ENCODE data around the gene ACER3. TPM values are rescaled to one million over a fixed set of nuclear protein-coding genes. Genes with fewer than 3 reads are reported as not detected.

Gene ACER3
- total RNA-seq, 2 donors from 2014 or later: 7.0 to 24.7 TPM

DNA sequence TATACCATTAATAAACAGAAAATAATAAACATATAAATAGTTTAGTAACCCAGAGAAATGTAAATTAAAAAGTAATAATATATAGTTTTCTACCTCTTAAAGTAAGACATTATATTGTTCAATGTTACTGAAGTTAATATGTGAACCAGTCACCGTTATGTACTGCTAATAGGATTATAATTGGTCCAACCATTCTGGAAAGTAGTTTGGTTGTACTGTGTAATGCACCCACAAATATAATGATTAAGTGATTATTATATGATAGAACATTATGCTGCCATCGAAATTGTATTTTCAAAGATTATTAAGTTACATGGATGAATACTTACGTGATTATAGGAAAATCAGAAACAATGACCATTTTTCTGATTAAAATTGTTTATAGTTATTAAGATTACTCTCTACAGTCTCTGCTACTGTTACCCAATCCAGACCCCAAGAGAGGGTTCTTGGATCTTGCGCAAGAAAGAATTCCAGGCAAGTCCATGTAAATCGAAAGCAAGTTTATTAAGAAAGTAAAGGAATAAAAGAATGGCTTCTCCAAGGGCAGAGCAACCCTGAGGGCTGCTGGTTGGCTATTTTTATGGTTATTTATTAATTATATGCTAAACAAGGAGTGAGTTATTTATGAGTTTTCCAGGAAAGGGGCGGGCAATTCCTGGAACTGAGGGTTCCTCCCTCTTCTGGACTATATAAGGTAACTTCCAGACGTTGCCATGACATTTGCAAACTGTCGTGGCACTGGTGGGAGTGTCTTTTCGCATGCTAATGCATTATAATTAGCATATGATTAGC is 50.1 kb downstream of the ACER3 start:
- H3K4me3 ChIP-seq: no peak overlapping the region
- no peak for ATAC-seq (ENCODE audit: insufficient number of reproducible peaks, low FRiP score, low read depth)

DNA sequence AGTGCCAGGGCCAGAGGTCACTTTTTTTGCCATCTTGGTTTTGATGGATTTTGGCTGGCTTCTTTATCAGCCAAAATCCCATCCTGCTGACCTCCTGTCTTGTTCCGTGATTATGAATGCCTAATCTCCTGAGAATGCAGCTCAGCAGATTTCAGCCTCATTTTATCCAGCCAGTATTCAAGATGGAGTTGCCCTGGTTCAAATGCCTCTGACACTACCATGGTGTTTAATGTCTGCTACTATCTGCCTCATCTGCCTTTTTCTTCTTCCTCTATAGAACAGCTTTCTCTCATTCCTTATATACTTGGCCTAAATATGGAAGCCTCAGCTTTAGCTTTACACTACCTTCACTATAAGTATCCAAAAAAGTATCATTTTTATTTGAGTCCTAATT is 50.7 kb downstream of the ACER3 start:
- Histone ChIP-seq H3K27ac (no peak overlapping the region), H3K36me3 (no peaks in the 10 kb centered on the region), H3K27me3 (replicated peaks; ENCODE audit: insufficient read depth) (no peaks in the 10 kb centered on the region), H3K9me3 (no peaks in the 10 kb centered on the region), H3K4me3 (no peak overlapping the region), H3K4me1 (ENCODE audit: control insufficient read depth in 1 of 2, low read depth in 2 of 2) (no peaks in the 10 kb centered on the region)
- TF ChIP-seq, protein P1, sequence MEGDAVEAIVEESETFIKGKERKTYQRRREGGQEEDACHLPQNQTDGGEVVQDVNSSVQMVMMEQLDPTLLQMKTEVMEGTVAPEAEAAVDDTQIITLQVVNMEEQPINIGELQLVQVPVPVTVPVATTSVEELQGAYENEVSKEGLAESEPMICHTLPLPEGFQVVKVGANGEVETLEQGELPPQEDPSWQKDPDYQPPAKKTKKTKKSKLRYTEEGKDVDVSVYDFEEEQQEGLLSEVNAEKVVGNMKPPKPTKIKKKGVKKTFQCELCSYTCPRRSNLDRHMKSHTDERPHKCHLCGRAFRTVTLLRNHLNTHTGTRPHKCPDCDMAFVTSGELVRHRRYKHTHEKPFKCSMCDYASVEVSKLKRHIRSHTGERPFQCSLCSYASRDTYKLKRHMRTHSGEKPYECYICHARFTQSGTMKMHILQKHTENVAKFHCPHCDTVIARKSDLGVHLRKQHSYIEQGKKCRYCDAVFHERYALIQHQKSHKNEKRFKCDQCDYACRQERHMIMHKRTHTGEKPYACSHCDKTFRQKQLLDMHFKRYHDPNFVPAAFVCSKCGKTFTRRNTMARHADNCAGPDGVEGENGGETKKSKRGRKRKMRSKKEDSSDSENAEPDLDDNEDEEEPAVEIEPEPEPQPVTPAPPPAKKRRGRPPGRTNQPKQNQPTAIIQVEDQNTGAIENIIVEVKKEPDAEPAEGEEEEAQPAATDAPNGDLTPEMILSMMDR (IDR thresholded peaks at IDR 0.05): no peak
- no peak for ATAC-seq (ENCODE audit: insufficient number of reproducible peaks, low FRiP score, low read depth)
- DNase-seq (ENCODE audit: low spot score): no peak

More for the DNA sequence above, 50.1 kb downstream of the ACER3 start:
- no peaks in the 10 kb centered on the region for H3K9me3 ChIP-seq
- no peaks in the 10 kb centered on the region for H3K4me1 ChIP-seq (ENCODE audit: control insufficient read depth in 1 of 2, low read depth in 2 of 2)
- TF ChIP-seq, protein P1 (IDR thresholded peaks at IDR 0.05): no peak
- no peak overlapping the region for H3K27ac ChIP-seq
- DNase-seq (ENCODE audit: low spot score): no peak
- H3K36me3 ChIP-seq: no peaks in the 10 kb centered on the region
- H3K27me3 ChIP-seq (replicated peaks; ENCODE audit: insufficient read depth): no peaks in the 10 kb centered on the region

DNA sequence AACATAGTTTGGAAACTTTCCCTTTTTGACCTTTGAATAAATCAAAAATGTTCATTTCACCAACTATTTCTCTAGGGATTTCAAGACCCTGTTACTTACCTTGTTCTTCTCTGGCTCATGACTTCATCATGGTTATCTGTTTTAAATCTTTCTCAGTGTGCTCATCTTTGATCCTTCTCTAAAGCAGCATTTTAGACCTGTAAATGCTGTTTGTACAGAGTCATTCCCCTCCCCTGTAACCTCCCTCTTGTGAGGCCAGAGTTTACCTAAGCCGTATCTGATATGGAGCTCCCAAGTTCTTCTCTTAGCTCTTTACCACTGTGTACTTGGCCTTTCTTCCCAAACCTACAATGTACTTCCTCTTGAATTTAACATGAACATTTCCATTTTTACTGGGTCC is 56.0 kb downstream of the ACER3 start:
- no peaks in the 10 kb centered on the region for H3K36me3 ChIP-seq

DNA sequence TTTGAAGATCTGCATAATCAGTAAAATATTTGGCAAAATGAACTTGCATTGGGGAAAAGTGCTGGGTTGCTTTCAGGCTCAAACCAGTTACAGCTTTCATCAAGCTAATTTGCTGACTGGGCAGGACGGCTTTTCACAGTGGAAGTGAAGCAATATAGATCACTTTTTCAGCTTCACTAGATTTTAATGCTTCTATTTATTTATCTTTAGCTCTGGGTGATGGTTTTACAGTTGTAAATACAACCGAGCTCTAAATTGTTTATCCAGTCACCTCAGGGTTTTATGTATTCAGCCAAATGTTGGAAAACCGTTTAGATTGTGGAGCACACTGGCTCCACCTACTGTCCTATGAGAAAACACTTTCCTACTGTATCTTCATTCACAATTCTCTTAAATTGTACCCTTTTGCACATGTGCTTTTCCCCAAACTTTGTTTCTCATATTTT is 58.2 kb downstream of the ACER3 start:
- TF ChIP-seq, protein P1 (IDR thresholded peaks at IDR 0.05): peak; percentile 57
- Histone ChIP-seq H3K27ac (no peak overlapping the region), H3K27me3 (replicated peaks; ENCODE audit: insufficient read depth) (no peaks in the 10 kb centered on the region), H3K4me1 (ENCODE audit: control insufficient read depth in 1 of 2, low read depth in 2 of 2) (peaks cover 0 to 4% of the 10 kb centered on the region in 2 donors), H3K9me3 (no peaks in the 10 kb centered on the region), H3K4me3 (peak overlapping the region; percentile 18), H3K36me3 (no peaks in the 10 kb centered on the region)
- DNase-seq (ENCODE audit: low spot score): no peak
- ATAC-seq (ENCODE audit: insufficient number of reproducible peaks, low FRiP score, low read depth): peak; percentile 63

More for the DNA sequence above, 56.0 kb downstream of the ACER3 start:
- TF ChIP-seq, protein P1 (IDR thresholded peaks at IDR 0.05): no peak
- ATAC-seq (ENCODE audit: insufficient number of reproducible peaks, low FRiP score, low read depth) (no peak), DNase-seq (ENCODE audit: low spot score) (no peak)
- Histone ChIP-seq H3K9me3 (no peaks in the 10 kb centered on the region), H3K27ac (no peak overlapping the region), H3K4me3 (no peak overlapping the region), H3K27me3 (replicated peaks; ENCODE audit: insufficient read depth) (no peaks in the 10 kb centered on the region), H3K4me1 (ENCODE audit: control insufficient read depth in 1 of 2, low read depth in 2 of 2) (peaks cover 0 to 4% of the 10 kb centered on the region in 2 donors)

DNA sequence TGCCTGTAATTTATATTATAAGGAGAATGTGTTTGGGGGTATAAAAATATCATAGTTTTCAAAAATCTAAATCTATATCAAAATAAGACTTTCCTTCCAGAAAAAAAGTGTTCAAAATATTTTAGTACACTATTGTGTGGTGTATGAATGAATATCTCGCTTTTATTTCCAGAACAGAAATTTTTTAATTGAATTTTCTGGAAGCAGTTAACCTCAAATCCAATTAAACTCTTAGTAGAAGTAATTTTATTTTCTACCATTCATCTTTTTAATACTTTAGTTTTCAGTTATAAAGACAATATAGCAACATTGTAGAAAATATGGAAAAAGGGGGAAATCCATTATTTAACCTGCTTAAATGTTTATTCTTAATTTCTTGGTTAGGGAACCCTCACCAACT is 58.7 kb downstream of the ACER3 start:
- Histone ChIP-seq H3K27me3 (replicated peaks; ENCODE audit: insufficient read depth) (no peaks in the 10 kb centered on the region), H3K4me1 (ENCODE audit: control insufficient read depth in 1 of 2, low read depth in 2 of 2) (peaks cover 0 to 4% of the 10 kb centered on the region in 2 donors), H3K27ac (no peak overlapping the region), H3K4me3 (no peak overlapping the region), H3K36me3 (no peaks in the 10 kb centered on the region), H3K9me3 (no peaks in the 10 kb centered on the region)
- TF ChIP-seq, protein P1 (IDR thresholded peaks at IDR 0.05): no peak
- DNase-seq (ENCODE audit: low spot score) (no peak), ATAC-seq (ENCODE audit: insufficient number of reproducible peaks, low FRiP score, low read depth) (no peak)
